ENCODE data around the gene SNED1.

Gene SNED1

GRCh38 chr2:241009601-241010530 lies 11.4 kb downstream of the SNED1 start:
- no peak overlapping the region for H3K4me3 ChIP-seq (ENCODE audit: low read depth, low read length)
- TF ChIP-seq, protein P1, sequence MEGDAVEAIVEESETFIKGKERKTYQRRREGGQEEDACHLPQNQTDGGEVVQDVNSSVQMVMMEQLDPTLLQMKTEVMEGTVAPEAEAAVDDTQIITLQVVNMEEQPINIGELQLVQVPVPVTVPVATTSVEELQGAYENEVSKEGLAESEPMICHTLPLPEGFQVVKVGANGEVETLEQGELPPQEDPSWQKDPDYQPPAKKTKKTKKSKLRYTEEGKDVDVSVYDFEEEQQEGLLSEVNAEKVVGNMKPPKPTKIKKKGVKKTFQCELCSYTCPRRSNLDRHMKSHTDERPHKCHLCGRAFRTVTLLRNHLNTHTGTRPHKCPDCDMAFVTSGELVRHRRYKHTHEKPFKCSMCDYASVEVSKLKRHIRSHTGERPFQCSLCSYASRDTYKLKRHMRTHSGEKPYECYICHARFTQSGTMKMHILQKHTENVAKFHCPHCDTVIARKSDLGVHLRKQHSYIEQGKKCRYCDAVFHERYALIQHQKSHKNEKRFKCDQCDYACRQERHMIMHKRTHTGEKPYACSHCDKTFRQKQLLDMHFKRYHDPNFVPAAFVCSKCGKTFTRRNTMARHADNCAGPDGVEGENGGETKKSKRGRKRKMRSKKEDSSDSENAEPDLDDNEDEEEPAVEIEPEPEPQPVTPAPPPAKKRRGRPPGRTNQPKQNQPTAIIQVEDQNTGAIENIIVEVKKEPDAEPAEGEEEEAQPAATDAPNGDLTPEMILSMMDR (IDR thresholded peaks at IDR 0.05; ENCODE audit: control insufficient read depth, extremely low read depth, insufficient read depth): no peak
- DNase-seq (ENCODE audit: low read depth): no peak

DNA sequence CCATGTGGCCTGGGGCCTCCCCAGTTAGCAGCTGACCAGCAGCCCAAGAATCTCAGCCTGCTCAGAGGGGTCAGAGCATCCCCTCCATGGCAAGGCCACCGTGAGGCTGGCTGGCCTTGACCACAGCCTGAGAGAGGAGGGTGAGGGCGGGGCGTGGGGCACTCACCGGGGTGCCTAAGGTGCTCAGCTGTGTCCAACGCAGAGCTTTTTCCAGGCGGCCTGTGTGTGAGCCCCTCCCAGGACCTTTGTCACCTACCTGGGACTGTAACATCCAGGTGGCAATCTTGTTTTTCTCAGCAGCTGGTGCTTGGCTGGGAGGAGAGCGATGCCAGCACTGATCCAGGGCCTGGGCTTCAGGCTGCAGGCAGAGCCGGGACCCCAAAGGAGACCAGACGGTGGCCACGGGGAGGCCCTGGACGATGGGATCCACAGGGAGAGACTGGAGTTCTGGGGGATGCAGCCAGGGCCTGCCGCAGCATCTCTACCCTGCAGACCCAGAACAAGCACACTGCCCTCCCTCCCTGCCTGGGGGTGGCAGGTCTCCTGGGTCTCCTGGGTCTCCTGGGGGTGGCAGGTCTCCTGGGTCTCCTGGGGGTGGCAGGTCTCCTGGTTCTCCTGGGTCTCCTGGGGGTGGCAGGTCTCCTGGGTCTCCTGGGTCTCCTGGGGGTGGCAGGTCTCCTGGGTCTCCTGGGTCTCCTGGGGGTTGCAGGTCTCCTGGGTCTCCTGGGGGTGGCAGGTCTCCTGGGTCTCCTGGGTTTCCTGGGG lies 12.3 kb downstream of the SNED1 start:
- H3K4me3 ChIP-seq (ENCODE audit: low read depth, low read length): no peak overlapping the region
- no peak for DNase-seq (ENCODE audit: low read depth)
- TF ChIP-seq, protein P1 (IDR thresholded peaks at IDR 0.05; ENCODE audit: control insufficient read depth, extremely low read depth, insufficient read depth): no peak

- DNase-seq (ENCODE audit: low read depth): no peak
- H3K4me3 ChIP-seq (ENCODE audit: low read depth, low read length): no peak overlapping the region
- TF ChIP-seq, protein P1 (IDR thresholded peaks at IDR 0.05; ENCODE audit: control insufficient read depth, extremely low read depth, insufficient read depth): no peak
Observed at GRCh38 chr2:241011296-241011600, 12.8 kb downstream of the SNED1 start.

DNA sequence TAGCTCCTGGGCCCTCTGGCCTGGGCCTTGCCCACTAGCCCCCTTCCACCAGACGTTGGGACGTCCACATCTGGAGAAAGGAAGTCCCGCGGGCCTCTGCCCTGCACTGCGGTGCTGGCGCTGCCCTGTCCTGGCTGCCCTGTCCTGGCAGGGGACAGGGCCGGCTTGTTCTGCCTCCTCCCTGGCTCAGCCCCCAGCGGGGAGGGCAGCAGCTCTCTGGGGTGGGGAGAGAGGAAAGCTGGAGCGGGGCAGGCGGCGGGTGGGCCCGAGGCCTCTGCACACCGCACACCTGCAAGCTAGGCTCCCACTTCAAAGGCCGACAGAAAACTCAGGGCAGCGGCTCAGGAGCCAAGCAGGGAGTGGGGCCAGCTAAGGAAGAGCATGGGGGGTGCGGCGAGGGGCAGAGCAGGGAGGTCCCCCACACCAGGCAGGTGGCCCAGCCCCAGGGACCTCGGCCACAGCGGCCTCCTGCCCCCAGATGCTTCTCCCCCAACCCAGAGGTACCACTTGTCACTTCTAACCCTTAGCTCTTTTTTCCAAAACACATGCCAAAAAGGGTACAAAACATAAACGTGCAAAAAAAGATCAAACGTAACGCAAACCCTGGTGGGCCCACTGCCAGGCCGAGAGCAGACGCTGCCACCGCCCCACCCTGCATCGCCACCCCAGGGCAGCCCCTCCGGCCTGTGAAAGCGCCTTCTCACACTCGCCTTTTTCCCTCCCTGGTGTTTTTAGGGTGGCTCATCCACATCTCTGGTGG lies 13.5 kb downstream of the SNED1 start:
- TF ChIP-seq, protein P1 (IDR thresholded peaks at IDR 0.05; ENCODE audit: control insufficient read depth, extremely low read depth, insufficient read depth): no peak
- H3K4me3 ChIP-seq (ENCODE audit: low read depth, low read length): no peak overlapping the region
- no peak for DNase-seq (ENCODE audit: low read depth)

DNA sequence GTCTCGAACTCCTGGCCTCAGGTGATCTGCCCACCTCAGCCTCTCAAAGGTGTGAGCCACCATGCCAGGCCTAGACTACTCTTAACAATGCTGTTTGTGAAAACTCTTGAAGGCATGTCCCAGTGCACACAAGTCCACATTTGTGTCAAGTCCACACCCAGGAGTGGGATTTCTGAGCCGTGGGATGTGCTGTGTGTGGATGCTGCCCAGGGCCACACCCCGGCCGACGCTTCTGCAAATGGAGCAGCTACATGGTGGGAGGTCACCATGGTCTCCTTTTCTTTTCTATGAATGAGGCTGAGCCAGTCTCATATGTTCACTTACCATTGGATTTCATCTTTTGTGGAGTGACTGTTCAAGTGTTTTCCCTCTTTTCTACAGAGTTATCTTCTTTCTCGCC lies 15.8 kb downstream of the SNED1 start:
- no peak overlapping the region for H3K4me3 ChIP-seq (ENCODE audit: low read depth, low read length)
- DNase-seq (ENCODE audit: low read depth): no peak

GRCh38 chr2:241014764-241015163 lies 16.3 kb downstream of the SNED1 start:
- H3K4me3 ChIP-seq (ENCODE audit: low read depth, low read length): no peak overlapping the region
- no peak for DNase-seq (ENCODE audit: low read depth)
- TF ChIP-seq, protein P1 (IDR thresholded peaks at IDR 0.05; ENCODE audit: control insufficient read depth, extremely low read depth, insufficient read depth): no peak

More for the DNA sequence above, 15.8 kb downstream of the SNED1 start:
- TF ChIP-seq, protein P1 (IDR thresholded peaks at IDR 0.05; ENCODE audit: control insufficient read depth, extremely low read depth, insufficient read depth): no peak
